ENCODE measurements around the gene ZSWIM5. TPM values are rescaled to one million over a fixed set of nuclear protein-coding genes. Genes with fewer than 3 reads are reported as not detected.
"Not testable (repeated sequence)": the region's sequence is repeated elsewhere in the genome, so short reads cannot be mapped to it uniquely, and the experiment has no call there.

The ZSWIM5 gene
- total RNA-seq, 1 donor = 1.5 TPM

DNA sequence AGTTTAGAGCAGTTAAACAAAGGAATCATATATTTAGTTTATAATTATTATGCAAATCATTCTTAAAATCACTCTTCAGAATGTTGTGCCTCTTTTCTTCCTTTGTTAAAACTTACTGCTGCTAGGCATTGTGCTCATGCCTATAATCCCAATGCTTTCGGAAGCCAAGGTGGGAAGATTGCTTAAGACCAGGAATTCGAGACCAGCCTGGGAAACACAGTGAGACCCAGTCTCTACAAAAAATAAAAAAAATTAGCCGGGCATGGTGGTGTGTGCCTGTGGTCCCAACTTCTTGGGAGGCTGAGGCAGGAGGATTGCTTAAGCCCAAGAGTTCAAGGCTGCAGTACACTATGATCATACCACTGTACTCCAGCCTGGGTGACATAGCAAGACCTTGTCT lies 33.6 kb downstream of the ZSWIM5 start:
- no peaks in the 10 kb centered on the region for H3K4me1 ChIP-seq (ENCODE audit: insufficient read depth, low read length)
- no peaks in the 10 kb centered on the region for H3K27me3 ChIP-seq (ENCODE audit: insufficient read depth, low read length)
- H3K4me3 ChIP-seq (ENCODE audit: low read length) = no peak overlapping the region
- no peaks in the 10 kb centered on the region for H3K9me3 ChIP-seq (ENCODE audit: low read depth, low read length)

DNA sequence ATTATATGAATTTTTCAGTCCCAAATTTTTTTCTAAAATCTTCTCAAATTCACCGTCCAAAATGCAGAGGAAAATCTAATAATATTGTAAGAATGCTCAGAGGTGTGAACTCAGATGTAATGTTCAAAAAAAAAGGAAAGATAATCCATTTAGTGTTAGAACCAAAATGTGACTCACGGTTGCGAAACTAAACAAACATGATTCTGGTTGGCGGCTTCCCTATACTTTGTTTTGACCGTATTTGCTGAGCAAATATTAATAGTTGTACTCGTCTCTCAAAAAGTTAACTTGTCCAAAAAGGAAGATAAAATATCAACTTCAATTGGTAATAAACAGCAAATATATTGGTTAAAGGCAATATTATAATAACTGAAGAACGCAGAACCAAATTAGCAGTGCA lies 34.4 kb downstream of the ZSWIM5 start:
- H3K9me3 ChIP-seq (ENCODE audit: low read depth, low read length) = no peaks in the 10 kb centered on the region
- no peak overlapping the region for H3K4me3 ChIP-seq (ENCODE audit: low read length)

GRCh38 chr1:45171575-45171974 lies 34.8 kb downstream of the ZSWIM5 start:
- Histone ChIP-seq H3K4me3 (ENCODE audit: low read length) (no peak overlapping the region), H3K4me1 (ENCODE audit: insufficient read depth, low read length) (no peaks in the 10 kb centered on the region), H3K27me3 (ENCODE audit: insufficient read depth, low read length) (no peaks in the 10 kb centered on the region), H3K9me3 (ENCODE audit: low read depth, low read length) (no peaks in the 10 kb centered on the region)

More for the DNA sequence above, 34.4 kb downstream of the ZSWIM5 start:
- no peaks in the 10 kb centered on the region for H3K4me1 ChIP-seq (ENCODE audit: insufficient read depth, low read length)
- H3K27me3 ChIP-seq (ENCODE audit: insufficient read depth, low read length) = no peaks in the 10 kb centered on the region

GRCh38 chr1:45170151-45170742 lies 36.2 kb downstream of the ZSWIM5 start:
- Histone ChIP-seq H3K9me3 (ENCODE audit: low read depth, low read length) (no peaks in the 10 kb centered on the region), H3K4me1 (ENCODE audit: insufficient read depth, low read length) (no peaks in the 10 kb centered on the region), H3K27me3 (ENCODE audit: insufficient read depth, low read length) (no peaks in the 10 kb centered on the region), H3K4me3 (ENCODE audit: low read length) (no peak overlapping the region)

DNA sequence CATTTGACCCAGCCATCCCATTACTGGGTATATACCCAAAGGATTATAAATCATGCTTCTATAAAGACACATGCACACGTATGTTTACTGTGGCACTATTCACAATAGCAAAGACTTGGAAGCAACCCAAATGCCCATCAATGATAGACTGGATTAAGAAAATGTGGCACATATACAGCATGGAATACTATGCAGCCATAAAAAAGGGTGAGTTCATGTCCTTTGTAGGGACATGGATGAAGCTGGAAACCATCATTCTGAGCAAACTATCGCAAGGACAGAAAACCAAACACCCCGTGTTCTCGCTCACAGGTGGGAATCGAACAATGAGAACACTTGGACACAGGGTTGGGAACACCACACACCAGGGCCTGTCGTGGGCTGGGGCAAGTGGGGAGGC lies 38.5 kb downstream of the ZSWIM5 start:
- H3K27me3 ChIP-seq (ENCODE audit: insufficient read depth, low read length); H3K4me3 ChIP-seq (ENCODE audit: low read length); H3K4me1 ChIP-seq (ENCODE audit: insufficient read depth, low read length): not testable (repeated sequence)

GRCh38 chr1:45164307-45164706 lies 42.1 kb downstream of the ZSWIM5 start:
- not testable (repeated sequence) for H3K4me3 ChIP-seq (ENCODE audit: low read length); H3K9me3 ChIP-seq (ENCODE audit: low read depth, low read length); H3K4me1 ChIP-seq (ENCODE audit: insufficient read depth, low read length); H3K27me3 ChIP-seq (ENCODE audit: insufficient read depth, low read length)

More for the DNA sequence above, 38.5 kb downstream of the ZSWIM5 start:
- H3K9me3 ChIP-seq (ENCODE audit: low read depth, low read length) = not testable (repeated sequence)

- not testable (repeated sequence) for H3K4me3 ChIP-seq (ENCODE audit: low read length); H3K4me1 ChIP-seq (ENCODE audit: insufficient read depth, low read length); H3K9me3 ChIP-seq (ENCODE audit: low read depth, low read length); H3K27me3 ChIP-seq (ENCODE audit: insufficient read depth, low read length)
Observed at GRCh38 chr1:45163111-45163510, 43.3 kb downstream of the ZSWIM5 start.

DNA sequence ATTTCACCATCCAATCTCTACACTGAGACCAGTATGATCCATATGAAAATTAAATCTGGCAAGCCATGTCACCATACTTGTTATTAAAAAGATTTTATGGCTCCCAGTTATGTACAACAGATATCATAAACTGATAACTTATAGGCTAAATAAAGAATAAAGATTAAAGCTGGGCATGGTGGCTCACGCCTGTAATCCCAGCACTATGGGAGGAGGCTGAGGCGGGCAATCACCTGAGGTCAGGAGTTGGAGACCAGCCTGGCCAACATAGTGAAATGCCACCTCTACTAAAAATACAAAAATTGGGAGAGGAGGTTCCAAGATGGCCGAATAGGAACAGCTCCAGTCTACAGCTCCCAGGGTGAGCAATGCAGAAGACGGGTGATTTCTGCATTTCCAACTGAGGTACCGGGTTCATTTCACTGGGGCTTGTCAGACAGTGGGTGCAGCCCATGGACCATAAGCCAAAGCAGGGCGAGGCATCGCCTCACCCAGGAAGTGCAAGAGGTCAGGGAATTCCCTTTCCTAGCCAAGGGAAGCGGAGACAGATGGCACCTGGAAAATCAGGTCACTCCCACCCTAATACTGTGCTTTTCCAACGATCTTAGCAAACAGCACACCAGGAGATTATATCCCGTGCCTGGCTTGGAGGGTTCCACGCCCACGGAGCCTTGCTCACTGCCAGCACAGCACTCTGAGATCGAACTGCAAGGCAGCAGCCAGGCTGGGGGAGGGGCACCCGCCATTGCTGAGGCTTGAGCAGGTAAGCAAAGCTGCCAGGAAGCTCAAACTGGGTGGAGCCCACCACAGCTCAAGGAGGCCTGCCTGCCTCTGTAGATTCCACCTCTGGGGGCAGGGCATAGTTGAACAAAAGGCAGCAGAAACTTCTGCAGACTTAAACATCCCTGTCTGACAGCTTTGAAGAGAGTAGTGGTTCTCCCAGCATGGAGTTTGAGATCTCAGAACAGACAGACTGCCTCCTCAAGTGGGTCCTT lies 44.1 kb downstream of the ZSWIM5 start:
- not testable (repeated sequence) for H3K4me1 ChIP-seq (ENCODE audit: insufficient read depth, low read length); H3K4me3 ChIP-seq (ENCODE audit: low read length); H3K27me3 ChIP-seq (ENCODE audit: insufficient read depth, low read length); H3K9me3 ChIP-seq (ENCODE audit: low read depth, low read length)

DNA sequence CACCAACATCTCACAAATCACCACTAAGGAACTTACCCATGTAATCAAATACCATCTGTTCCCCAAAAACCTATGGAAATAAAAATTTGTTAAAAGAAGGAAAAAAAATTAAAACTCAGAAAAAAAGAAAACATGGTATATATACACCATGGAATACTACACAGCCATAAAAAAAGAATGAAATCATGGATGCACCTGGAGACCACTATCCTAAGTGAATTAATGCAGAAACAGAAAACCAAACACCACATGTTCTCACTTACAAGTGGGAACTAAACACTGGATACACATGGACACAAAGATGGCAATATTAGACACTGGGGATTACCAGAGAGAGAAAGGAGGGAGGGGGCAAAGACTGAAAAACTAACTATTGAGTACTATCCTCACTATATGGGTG lies 50.4 kb downstream of the ZSWIM5 start:
- no peak overlapping the region for H3K4me3 ChIP-seq (ENCODE audit: low read length)
- H3K9me3 ChIP-seq (ENCODE audit: low read depth, low read length) = no peaks in the 10 kb centered on the region
- H3K4me1 ChIP-seq (ENCODE audit: insufficient read depth, low read length) = no peaks in the 10 kb centered on the region
- H3K27me3 ChIP-seq (ENCODE audit: insufficient read depth, low read length) = no peaks in the 10 kb centered on the region

DNA sequence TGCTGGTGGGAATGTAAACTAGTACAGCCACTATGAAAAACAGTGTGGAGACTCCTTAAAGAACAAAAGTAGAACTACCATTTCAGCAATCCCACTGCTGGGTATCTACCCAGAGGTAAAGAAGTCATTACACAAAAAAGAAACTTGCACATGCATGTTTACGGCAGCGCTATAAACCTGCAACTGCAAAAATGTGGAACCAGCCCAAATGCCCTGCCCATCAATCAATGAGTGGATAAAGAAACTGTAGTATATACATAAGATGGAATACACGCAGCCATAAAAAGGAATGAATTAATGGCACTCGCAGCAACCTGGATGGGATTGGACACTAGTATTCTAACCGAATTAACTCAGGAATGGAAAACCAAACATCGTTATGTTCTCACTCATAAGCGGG lies 51.0 kb downstream of the ZSWIM5 start:
- Histone ChIP-seq H3K4me1 (ENCODE audit: insufficient read depth, low read length) (no peaks in the 10 kb centered on the region), H3K27me3 (ENCODE audit: insufficient read depth, low read length) (no peaks in the 10 kb centered on the region), H3K4me3 (ENCODE audit: low read length) (no peak overlapping the region), H3K9me3 (ENCODE audit: low read depth, low read length) (no peaks in the 10 kb centered on the region)

- Histone ChIP-seq H3K27me3 (ENCODE audit: insufficient read depth, low read length) (no peaks in the 10 kb centered on the region), H3K4me1 (ENCODE audit: insufficient read depth, low read length) (no peaks in the 10 kb centered on the region), H3K4me3 (ENCODE audit: low read length) (no peak overlapping the region), H3K9me3 (ENCODE audit: low read depth, low read length) (no peaks in the 10 kb centered on the region)
Observed at GRCh38 chr1:45152126-45152525, 54.3 kb downstream of the ZSWIM5 start.

- H3K9me3 ChIP-seq (ENCODE audit: low read depth, low read length) = no peaks in the 10 kb centered on the region
- no peak overlapping the region for H3K4me3 ChIP-seq (ENCODE audit: low read length)
- no peaks in the 10 kb centered on the region for H3K27me3 ChIP-seq (ENCODE audit: insufficient read depth, low read length)
- no peaks in the 10 kb centered on the region for H3K4me1 ChIP-seq (ENCODE audit: insufficient read depth, low read length)
Observed at GRCh38 chr1:45148209-45148825, 58.1 kb downstream of the ZSWIM5 start.

GRCh38 chr1:45146833-45147232 lies 59.6 kb downstream of the ZSWIM5 start:
- no peak overlapping the region for H3K4me3 ChIP-seq (ENCODE audit: low read length)
- no peaks in the 10 kb centered on the region for H3K9me3 ChIP-seq (ENCODE audit: low read depth, low read length)
- no peaks in the 10 kb centered on the region for H3K4me1 ChIP-seq (ENCODE audit: insufficient read depth, low read length)
- no peaks in the 10 kb centered on the region for H3K27me3 ChIP-seq (ENCODE audit: insufficient read depth, low read length)

- Histone ChIP-seq H3K9me3 (ENCODE audit: low read depth, low read length) (no peaks in the 10 kb centered on the region), H3K4me3 (ENCODE audit: low read length) (no peak overlapping the region), H3K4me1 (ENCODE audit: insufficient read depth, low read length) (no peaks in the 10 kb centered on the region), H3K27me3 (ENCODE audit: insufficient read depth, low read length) (no peaks in the 10 kb centered on the region)
Observed at GRCh38 chr1:45141247-45142003, 65.0 kb downstream of the ZSWIM5 start.

GRCh38 chr1:45136984-45137383 lies 69.4 kb downstream of the ZSWIM5 start:
- Histone ChIP-seq H3K9me3 (ENCODE audit: low read depth, low read length) (no peaks in the 10 kb centered on the region), H3K4me1 (ENCODE audit: insufficient read depth, low read length) (no peaks in the 10 kb centered on the region), H3K27me3 (ENCODE audit: insufficient read depth, low read length) (no peaks in the 10 kb centered on the region), H3K4me3 (ENCODE audit: low read length) (no peak overlapping the region)

Measured in mononuclear cell (primary cell).